NCI-H510A treated with DMSO at 0.1 percent for 48 hours (cell line): ENCODE results near the gene LRIT2.

Experiments
- DNase-seq: peaks from one replicate; lab custom pipeline; 2025; lab: John Stamatoyannopoulos, UW

The LRIT2 gene

GRCh38 chr10:84225427-84226173 lies at the start of gene LRIT2:
TSS of gene LRIT2 (minus strand) at chr10:84225544. CDS start at chr10:84225520, 24 bp downstream.
- DNase-seq: no peak

GRCh38 chr10:84270708-84271107 lies 45.4 kb upstream of the LRIT2 start:
- DNase-seq: peak; percentile 97

GRCh38 chr10:84269773-84270172 lies 44.4 kb upstream of the LRIT2 start:
- no peak for DNase-seq

- peak; percentile 50 for DNase-seq
Observed at GRCh38 chr10:84269162-84269561, 43.8 kb upstream of the LRIT2 start.

- DNase-seq: peak; percentile 89
Observed at GRCh38 chr10:84267503-84268126, 42.3 kb upstream of the LRIT2 start.

- peak; percentile 32 for DNase-seq
Observed at GRCh38 chr10:84265418-84265817, 40.1 kb upstream of the LRIT2 start.

- peak; percentile 76 for DNase-seq
Observed at GRCh38 chr10:84264611-84265141, 39.3 kb upstream of the LRIT2 start.

GRCh38 chr10:84263716-84264115 lies 38.4 kb upstream of the LRIT2 start:
- DNase-seq: no peak

- DNase-seq: no peak
Observed at GRCh38 chr10:84262190-84262956, 37.0 kb upstream of the LRIT2 start.

- no peak for DNase-seq
Observed at GRCh38 chr10:84261236-84261915, 36.0 kb upstream of the LRIT2 start.

GRCh38 chr10:84258034-84258695 lies 32.8 kb upstream of the LRIT2 start:
- no peak for DNase-seq

- DNase-seq: no peak
Observed at GRCh38 chr10:84257343-84258020, 32.1 kb upstream of the LRIT2 start.

GRCh38 chr10:84256510-84257342 lies 31.4 kb upstream of the LRIT2 start:
- no peak for DNase-seq

GRCh38 chr10:84254552-84255478 lies 29.5 kb upstream of the LRIT2 start:
- DNase-seq: no peak

GRCh38 chr10:84248794-84249193 lies 23.4 kb upstream of the LRIT2 start:
- no peak for DNase-seq

- no peak for DNase-seq
Observed at GRCh38 chr10:84247496-84247895, 22.2 kb upstream of the LRIT2 start.

GRCh38 chr10:84244651-84245270 lies 19.4 kb upstream of the LRIT2 start, which contains the start of gene RGR:
TSS of gene RGR (plus strand) at chr10:84245053. CDS start at chr10:84245091, 38 bp downstream.
- DNase-seq: peak; percentile 39

- DNase-seq: no peak
Observed at GRCh38 chr10:84243759-84244158, 18.4 kb upstream of the LRIT2 start.
